NCI-H748 (cell line): ENCODE data around the gene VPREB3.

Source experiments
- DNase-seq: peaks from one replicate; lab custom pipeline; 2025; ENCODE audit not compliant: unreplicated experiment; lab: John Stamatoyannopoulos, UW

VPREB3 gene

GRCh38 chr22:23704062-23704461 is 50.2 kb downstream of the VPREB3 start:
- no peak for DNase-seq
